ENCODE measurements around the gene WDR44. TPM values are rescaled to one million over a fixed set of nuclear protein-coding genes. Genes with fewer than 3 reads are reported as not detected.
"Not testable (repeated sequence)": the region's sequence is repeated elsewhere in the genome, so short reads cannot be mapped to it uniquely, and the experiment has no call there.

Gene WDR44
- total RNA-seq, 1 donor from 2014 or later = 18.9 TPM

DNA sequence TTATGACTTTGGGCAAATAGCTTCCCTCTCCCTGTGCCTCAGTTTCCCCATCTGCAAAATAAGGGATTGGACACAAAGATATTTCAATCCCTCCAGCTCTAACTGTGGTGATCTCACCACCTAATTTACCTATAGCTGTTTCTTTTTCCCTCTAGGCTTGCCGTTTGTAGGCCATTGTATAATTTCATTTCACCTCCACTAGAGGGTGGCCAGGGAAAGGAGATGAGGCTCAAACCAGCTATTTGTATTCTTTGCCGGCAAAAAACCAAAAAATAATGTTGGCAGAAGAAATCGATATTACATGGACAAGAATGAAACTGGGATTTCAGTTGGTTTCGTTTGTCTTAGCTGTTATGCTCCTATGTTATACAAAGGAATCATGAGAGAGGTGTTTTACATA is 113.6 kb downstream of the WDR44 start:
- no peak for DNase-seq (ENCODE audit: low spot score)
- intact Hi-C loops (cut with DNase I) = no loop called here
- peak; percentile 59 for ATAC-seq

DNA sequence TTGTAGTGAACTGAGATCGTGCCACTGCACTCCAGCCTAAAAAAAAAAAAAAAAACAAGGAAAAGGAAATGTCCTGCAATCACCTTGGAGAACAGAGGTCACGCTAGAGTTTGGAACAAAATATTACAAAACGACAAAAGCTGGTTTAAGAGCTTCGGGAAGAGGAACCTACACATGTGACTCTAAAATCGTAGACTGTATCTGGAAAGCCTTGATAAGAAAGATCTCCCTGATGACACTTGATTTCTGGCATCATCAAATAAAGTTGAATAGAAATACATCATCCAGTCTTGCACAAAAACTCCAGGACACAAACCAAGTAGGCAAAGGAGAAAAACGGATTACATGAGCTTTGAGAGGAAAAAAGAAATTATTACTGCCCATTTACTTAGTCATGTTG is 118.6 kb downstream of the WDR44 start:
- DNase-seq (ENCODE audit: low spot score) (no peak), ATAC-seq (no peak)
- intact Hi-C loops (cut with DNase I) = no loop called here

DNA sequence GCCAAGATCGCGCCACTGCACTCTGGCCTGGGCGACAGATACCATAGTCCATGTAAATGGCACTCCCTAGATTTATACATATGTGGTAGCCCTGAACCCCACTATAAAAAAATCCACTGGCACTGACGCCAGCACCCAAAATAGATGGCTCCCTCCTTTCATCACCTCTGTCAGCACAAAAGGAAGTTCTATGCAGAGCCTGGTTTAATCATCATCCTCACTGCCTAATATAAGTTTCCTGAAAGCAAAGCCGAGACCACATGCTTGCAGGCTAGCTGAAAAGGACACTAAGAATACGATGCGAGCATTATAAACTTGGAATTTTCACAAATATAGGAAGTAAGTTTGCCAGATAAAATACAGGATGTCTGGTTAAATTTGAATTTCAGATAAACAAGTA is 122.2 kb downstream of the WDR44 start:
- intact Hi-C loops (cut with DNase I) = no loop called here
- DNase-seq (ENCODE audit: low spot score) (no peak), ATAC-seq (no peak)

DNA sequence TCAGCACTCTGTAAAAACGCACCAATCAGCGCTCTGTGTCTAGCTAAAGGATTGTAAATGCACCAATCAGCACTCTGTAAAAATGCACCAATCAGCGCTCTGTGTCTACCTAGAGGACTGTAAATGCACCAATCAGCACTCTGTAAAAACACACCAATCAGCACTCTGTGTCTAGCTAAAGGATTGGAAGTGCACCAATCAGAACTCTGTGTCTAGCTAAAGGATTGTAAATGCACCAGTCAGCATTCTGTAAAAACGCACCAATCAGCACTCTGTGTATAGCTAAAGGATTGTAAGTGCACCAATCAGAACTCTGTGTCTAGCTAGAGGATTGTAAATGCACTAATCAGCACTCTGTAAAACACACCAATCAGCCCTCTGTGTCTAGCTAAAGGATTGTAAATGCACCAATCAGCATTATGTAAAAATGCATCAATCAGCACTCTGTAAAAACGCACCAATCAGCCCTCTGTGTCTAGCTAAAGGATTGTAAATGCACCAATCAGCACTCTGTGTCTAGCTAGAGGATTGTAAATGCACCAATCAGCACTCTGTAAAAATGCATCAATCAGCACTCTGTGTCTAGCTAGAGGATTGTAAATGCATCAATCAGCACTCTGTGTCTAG is 124.9 kb downstream of the WDR44 start:
- ATAC-seq; DNase-seq (ENCODE audit: low spot score); intact Hi-C loops (cut with DNase I): not testable (repeated sequence)

DNA sequence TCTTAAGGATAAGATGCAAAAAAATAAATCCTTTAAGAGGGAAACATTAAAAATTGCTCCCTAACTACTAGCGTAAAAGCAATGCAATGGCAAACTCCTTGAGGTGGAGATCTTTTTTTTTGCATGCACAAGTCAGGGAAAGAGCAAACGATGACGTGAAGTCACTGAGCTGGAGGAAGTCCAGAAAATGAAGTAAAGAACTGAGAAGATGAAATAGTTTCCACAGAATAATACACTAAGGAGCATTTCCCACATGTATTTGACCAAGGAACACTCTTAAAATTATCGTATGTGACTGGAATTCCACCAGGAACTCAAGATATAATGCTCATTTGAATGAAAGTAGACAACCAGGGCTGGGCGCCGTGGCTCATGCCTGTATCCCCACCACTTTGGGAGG is 128.7 kb downstream of the WDR44 start:
- DNase-seq (ENCODE audit: low spot score) (no peak), ATAC-seq (no peak)
- intact Hi-C loops (cut with DNase I) = no loop called here

DNA sequence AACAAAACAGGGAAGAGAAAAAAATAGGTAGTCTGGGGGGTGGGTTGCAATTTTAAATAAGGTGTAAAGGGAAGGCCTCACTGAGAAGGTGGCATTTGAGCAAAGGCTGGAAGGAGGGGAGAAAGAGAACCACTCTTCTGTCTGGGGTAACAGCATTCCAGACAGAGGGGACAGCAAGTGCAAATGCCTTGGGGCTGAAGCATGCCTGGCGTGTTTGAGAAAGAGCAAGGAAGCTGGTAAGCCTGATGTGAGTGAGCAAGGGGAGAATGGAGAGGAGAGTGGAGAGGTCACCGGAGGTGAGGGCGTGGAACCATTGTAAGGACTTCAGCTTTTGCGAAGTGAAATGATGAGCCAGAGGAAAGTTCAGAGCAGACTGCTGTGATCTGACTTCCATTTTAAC is 130.0 kb downstream of the WDR44 start:
- intact Hi-C loops (cut with DNase I) = no loop called here
- DNase-seq (ENCODE audit: low spot score) (no peak), ATAC-seq (no peak)

DNA sequence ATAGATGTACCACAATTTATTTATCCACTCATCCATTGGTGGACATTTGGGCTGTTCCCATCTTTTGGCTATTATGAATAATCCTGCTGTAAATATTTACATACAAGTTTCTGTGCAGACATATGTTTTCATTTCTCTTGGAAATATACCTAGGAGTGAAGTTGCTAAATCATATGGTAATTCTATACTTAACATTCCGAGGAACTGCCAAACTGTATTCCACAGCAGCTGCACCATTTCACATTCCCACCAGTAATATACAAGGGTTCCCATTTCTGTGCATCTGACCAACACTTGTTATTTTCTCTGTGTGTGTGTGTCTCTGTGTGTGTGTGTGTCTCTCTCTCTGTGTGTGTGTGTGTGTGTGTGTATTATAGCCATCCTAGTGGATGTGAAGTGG is 134.3 kb downstream of the WDR44 start:
- DNase-seq (ENCODE audit: low spot score) = no peak
- intact Hi-C loops (cut with DNase I) = no loop called here

DNA sequence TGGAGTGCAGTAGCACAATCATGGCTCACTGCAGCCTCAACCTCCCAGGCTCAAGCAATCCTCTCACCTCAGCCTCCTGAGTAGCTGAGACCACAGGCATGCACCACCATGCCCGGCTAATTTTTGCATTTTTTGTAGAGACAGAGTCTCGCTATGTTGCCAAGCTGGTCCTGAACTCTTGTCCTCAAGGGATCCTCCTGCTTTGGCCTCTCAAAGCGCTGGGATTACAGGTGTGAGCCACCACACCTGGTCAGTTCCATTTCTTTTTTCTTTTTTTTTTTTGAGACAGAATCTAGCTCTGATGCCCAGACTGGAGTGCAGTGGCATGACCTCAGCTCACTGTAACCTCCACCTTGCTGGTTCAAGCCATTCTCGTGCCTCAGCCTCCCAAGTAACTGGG is 136.5 kb downstream of the WDR44 start:
- ATAC-seq; intact Hi-C loops (cut with DNase I); DNase-seq (ENCODE audit: low spot score): not testable (repeated sequence)

More for the DNA sequence above, 134.3 kb downstream of the WDR44 start:
- ATAC-seq = no peak

DNA sequence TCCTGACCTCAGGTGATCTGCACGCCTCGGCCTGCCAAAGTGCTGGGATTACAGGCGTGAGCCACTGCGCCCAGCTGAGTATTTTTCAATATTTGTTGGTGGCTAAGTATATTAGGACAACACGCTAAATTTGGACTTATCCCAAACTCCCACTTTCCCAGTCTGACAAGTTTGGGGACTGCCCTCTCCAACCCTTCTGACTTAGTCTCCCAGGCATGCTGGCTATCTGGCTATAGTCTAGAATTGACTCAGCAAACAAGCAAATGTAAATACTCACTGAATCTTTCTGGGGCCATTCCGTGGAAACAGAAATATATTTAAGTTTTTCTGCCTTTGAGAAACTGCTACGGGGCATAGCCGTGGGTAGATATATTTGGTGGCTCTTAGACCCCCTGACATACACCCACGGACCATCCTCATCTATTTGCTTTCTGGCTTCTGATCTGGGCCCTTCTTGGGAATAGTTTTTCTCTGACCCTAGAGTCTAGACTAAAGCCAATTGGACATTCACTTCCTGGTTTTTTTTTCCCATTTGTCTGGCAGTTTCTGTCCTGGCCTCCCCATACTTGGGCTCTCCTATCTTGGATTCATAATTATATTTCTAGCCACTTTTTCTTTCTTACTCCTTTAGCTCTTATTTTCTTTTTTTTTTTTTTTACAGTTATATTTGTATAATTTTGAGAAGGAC is 138.5 kb downstream of the WDR44 start:
- intact Hi-C loops (cut with DNase I) = no loop called here
- DNase-seq (ENCODE audit: low spot score) = no peak
- ATAC-seq = no peak

DNA sequence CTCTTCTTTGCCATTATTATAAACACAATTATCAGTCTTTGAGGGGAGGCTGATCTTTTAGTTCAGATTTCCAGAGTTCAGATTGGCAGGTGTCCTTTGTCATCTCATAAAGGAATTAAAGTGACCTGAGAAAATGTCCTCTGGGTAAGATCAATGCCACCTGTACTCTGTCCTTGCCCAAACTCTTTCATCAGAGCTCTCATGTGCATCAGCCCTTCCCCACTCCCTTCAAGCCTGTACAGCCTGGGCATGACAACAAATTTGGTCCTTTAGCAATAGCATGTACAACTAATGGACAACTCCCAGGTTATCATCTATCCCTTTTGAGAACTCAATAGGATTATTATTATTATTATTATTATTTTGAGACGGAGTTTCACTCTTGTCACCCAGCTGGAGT is 140.8 kb downstream of the WDR44 start:
- ATAC-seq = not testable (repeated sequence)

DNA sequence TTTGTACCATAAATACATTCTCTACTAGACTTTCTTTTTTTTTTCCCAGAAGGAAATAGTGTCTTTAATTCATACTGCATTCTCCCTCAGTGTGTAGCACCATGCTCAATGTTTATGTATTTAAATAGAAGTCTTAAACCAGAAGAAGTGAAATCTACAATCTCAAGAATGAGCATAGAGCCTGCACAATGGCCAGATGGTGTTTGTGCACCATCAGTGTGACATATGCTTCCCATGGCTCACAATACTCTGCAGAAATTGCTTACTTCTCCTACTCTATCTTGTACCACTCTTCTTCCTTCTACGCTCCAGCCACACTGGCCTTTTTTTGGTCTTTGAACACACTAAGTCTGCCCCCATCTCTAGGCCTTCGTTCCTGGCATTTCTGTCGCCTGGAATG is 147.1 kb downstream of the WDR44 start:
- intact Hi-C loops (cut with DNase I) = no loop called here
- no peak for DNase-seq (ENCODE audit: low spot score)
- ATAC-seq = no peak

More for the DNA sequence above, 140.8 kb downstream of the WDR44 start:
- DNase-seq (ENCODE audit: low spot score); intact Hi-C loops (cut with DNase I): not testable (repeated sequence)

DNA sequence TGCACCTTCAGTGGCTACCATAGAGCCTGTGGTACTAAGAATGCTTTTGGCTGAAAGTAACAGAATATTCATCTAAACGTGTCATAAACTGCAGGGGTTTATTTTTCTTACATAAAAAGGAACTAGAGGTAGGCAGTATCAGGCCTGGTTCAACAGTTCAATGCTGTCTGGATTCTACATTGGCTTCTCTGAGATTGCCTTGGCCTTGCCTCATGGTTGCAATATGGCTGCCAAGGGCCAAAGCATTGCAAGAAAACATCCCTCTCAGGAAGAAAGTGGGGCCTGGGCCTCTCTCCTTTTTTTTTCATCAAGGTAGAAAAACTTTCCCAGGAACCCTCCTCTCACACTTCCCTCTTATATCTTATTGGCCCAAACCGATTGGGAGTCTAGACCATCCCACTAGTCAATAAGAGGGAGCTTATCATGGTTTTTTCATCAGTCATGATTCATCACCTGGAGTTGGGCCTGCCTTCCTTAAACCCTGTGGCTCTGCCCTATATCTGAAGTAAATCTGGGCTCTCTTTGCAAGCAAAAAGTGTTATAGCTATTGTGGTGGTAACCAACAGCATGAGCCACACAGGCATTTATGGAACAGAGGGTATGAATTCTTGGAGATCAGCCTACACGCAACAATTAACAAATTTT is 147.9 kb downstream of the WDR44 start:
- ATAC-seq (no peak), DNase-seq (ENCODE audit: low spot score) (no peak)
- intact Hi-C loops (cut with DNase I) = no loop called here

DNA sequence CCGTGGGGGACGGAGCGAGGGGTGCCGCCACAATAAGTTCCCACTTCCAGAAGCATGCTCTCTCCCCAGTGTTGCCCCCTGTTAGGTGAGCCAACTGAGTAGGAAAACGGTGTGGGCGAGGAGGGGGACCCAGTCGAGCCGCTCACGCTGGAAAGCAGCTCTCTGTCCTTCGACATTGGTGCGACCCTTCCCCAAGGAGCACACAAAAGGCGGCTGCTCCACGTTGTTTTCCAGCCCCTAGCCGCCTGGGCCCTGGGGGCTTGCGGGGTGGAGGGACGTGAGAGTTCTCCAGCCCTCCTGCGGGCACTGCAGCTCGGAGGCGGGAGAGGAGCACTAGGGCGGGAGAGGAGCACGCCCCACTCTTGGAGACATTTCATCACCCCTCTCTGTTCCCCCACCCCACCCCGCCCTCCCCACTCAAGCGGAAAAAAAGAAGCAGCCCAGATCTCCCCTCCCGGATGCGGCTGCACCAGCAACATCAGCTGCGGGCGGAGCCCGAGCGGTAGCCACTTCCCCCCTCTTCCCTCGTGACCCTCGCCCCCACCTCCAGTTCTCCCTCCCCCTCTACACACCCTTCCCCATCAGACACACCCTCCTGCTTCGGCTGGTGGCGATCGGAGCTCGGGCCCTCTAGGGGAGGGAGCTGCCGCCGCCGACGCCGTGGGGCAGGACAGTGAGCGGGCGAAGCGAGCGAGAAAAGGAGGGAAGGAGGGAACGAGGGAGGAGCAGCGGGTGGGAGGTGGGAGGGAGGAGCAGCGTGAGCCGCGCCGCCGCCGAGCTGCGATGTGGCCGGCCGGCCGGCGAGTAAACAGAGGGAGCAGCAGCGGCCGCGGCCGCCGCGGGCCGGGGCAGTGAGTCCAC is 149.4 kb downstream of the WDR44 start, which contains the start of gene DOCK11:
Gene DOCK11 (plus strand): TSS at position 755 of the 861 bp plus-strand sequence. CDS start 157 bp downstream, outside the sequence.
- ATAC-seq (peak; percentile 95), DNase-seq (ENCODE audit: low spot score) (peak; percentile 85)
- intact Hi-C loops (cut with DNase I) = no loop called here

DNA sequence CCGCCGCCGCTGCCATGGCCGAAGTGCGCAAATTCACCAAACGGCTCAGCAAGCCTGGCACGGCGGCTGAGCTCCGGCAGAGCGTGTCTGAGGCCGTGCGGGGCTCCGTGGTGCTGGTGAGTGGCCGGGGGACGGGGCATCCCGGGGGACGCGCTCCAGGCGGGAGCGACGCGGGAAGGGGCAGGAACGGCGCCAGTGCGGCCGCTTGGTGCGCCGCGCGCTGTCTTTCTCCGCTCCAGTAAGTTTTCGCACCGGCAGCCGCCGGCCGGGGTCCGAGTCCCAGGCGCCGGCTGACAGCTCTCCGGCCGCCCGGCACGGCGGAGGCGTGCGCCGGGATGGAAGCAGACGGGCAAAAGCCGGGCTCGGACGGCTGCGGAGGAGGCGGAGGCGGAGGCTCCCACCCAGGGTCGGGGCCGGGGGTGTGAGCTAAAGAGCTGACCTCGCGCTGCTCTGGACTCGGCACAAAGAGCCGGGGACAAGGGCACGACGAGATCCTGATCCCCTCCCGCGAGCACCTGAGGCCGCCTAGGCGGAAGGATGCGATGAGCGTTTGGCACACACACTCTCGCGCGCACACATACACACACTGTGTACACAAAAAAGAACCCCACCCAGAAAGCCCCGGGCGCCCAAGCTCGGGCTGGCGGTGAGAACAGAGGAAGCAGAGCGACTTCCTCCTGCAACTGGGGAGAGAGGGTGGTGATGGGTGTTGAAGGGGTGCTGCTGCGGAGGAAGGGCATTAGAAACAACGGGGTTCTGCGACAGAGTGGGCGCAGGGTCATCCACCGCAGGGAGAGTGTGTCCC is 150.3 kb downstream of the WDR44 start:
- ATAC-seq (peak; percentile 27), DNase-seq (ENCODE audit: low spot score) (peak; percentile 65)
- intact Hi-C loops (cut with DNase I) = no loop called here

DNA sequence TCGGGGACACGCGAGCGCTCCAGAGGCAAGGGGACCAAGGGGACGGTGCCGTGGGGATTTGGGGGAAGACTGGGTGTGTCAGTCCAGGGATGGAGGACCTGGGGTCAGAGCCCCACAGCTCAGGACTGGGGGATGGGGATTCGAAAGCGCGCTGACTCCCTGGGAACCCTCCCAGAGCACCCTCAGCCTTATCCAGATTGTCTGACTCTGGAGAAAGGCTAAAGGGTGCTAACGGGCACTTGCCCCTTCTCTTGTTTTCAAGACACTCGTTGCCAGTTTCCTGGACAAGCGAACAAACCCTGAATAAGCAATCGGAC is 150.8 kb downstream of the WDR44 start:
- intact Hi-C loops (cut with DNase I) = no loop called here
- DNase-seq (ENCODE audit: low spot score) = no peak
- ATAC-seq = peak; percentile 28

DNA sequence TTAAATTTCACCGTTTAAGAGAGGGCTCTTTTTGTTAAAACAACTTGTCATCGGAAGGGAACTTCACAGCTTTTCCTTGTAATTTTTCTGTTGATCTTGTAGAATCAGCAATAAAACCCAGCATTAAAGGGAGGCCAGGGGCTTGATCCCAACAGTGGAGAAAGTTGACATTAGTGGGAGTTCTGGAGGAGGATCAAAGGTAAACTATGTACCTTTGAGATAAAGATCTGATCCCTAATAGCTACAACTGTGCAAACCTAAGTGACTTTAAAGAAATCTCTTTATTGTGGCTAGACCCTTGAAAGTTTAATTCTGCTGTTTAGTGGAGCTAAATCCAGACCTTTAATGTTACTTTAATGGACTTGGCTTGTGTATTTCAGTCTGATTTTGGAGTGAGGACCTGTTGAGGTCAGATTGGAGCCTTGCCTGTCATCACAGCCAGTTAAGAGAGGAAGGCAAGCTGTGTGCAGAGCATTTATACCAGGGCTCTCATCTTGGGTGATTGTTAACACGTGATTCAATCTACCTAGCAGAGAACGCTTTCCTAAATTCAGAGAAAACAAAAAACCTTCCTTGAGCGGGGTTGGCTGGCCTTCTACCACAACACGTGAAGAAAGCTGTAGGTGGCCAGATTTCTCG is 151.4 kb downstream of the WDR44 start:
- no peak for ATAC-seq
- intact Hi-C loops (cut with DNase I) = no loop called here
- DNase-seq (ENCODE audit: low spot score) = no peak

DNA sequence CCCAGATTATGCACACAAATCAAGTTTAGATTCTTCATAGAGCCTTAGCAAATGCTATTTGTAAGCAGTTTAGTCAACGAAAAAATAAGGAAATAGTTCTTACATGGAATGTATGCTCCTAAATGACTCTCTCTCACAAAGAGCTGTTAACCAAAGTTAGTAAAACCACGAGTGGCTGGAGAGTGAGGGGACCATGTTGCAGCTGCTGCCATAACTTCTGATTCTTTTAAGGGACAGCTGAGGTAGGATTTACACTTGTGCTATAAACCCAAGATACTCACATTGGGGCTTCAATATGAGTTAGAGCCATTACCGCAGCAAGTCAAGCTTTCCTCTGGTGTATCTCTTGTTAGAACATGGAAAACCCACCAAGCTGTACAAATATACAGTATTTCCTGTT is 152.4 kb downstream of the WDR44 start:
- intact Hi-C loops (cut with DNase I) = no loop called here
- no peak for ATAC-seq
- DNase-seq (ENCODE audit: low spot score) = no peak

DNA sequence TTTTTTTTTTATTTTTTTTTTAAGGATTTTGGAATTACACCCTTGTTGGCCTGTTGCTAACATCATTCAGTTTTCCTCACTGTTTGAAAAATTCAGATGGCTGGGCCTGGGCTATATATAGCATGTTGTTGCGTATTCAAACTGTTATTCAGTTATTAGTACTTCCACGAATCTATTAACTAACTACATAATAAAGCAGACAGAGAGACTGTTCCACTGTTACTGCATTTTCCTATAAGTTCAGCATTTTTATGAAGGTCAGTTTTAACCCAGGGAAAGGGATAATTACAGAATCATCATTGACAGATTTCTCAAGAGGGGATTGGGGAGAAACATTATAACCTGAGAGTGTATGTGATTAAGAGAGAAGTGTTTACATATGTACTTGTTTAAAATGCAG is 152.8 kb downstream of the WDR44 start:
- no peak for ATAC-seq
- no peak for DNase-seq (ENCODE audit: low spot score)
- intact Hi-C loops (cut with DNase I) = no loop called here
